H1 (cell line): Measurements from ENCODE around the gene TDRD9. TPM values are rescaled to one million over a fixed set of nuclear protein-coding genes. Genes with fewer than 3 reads are reported as not detected.

Experiments
- CTCF ChIA-PET: fragments of 300-600 bp; sonication (Branson Sonifier 250); formaldehyde crosslinking; loops from one replicate; lab custom pipeline; 2021; ENCODE audit not compliant: partially characterized antibody; lab: Charles Lee
- POLR2A ChIA-PET: fragments of 300-600 bp; sonication (Branson Sonifier 250); formaldehyde crosslinking; loops from one replicate; lab custom pipeline; 2021; ENCODE audit warnings: inconsistent platforms; ENCODE audit not compliant: partially characterized antibody; lab: Charles Lee
- DNase-seq, 2 experiments: peaks; one replicate each; pipeline versions ENCODE4 v3.0.0 to v3.0.0-alpha.2; 2010 to 2022; ENCODE audit warnings: low spot score in 2 of 2, low read depth in 1 of 2, mixed read lengths in 1 of 2
- FAIRE-seq: peaks from 2 replicates; lab custom pipeline; 2011; peaks lifted over from hg19 to GRCh38; lab: Jason Lieb, UNC
- H2AFZ ChIP-seq: 2 replicates; pipeline ENCODE4 v1.8.1; 2012; ENCODE audit warnings: low read length, inconsistent platforms
- H2AK5ac ChIP-seq: 2 replicates; pipeline ENCODE4 v1.6.1; 2013; ENCODE audit warnings: low read depth, low read length
- H2BK120ac ChIP-seq: replicated peaks from 2 replicates; pipeline ENCODE3; 2013; ENCODE audit warnings: low read depth, low read length, inconsistent platforms
- H2BK12ac ChIP-seq: 2 replicates; pipeline ENCODE4 v1.6.1; 2013; ENCODE audit warnings: low read depth, low read length
- H2BK15ac ChIP-seq: 2 replicates; pipeline ENCODE4 v1.6.1; 2013; ENCODE audit warnings: low read length
- H2BK20ac ChIP-seq: 2 replicates; pipeline ENCODE4 v1.6.1; 2013; ENCODE audit warnings: low read length
- H2BK5ac ChIP-seq: 2 replicates; pipeline ENCODE4 v1.6.1; 2013; ENCODE audit warnings: low read depth, low read length
- H3K14ac ChIP-seq: 2 replicates; pipeline ENCODE4 v1.6.1; 2013; ENCODE audit warnings: inconsistent platforms; ENCODE audit not compliant: insufficient read length
- H3K18ac ChIP-seq: 2 replicates; pipeline ENCODE4 v1.6.1; 2013; ENCODE audit warnings: low read length; ENCODE audit errors: extremely low read depth
- H3K23ac ChIP-seq: 2 replicates; pipeline ENCODE4 v1.6.1; 2013; ENCODE audit warnings: inconsistent platforms; ENCODE audit not compliant: insufficient read length
- H3K23me2 ChIP-seq: 2 replicates; pipeline ENCODE4 v1.6.1; 2013; ENCODE audit warnings: low read depth, low read length
- H3K27ac ChIP-seq: 2 replicates; pipeline ENCODE4 v1.6.1; 2011; ENCODE audit warnings: low read depth, low read length, inconsistent platforms
- H3K27me3 ChIP-seq, 4 experiments: replicated peaks in 1 of 4; 1 replicate in 1 of 4; 2 replicates in 3 of 4; pipeline versions ENCODE4 v1.6.1 to v1.8.1; 2011 to 2013; ENCODE audit warnings: low read length in 3 of 4, mild to moderate bottlenecking in 3 of 4, inconsistent platforms in 2 of 4, mixed read lengths in 2 of 4, moderate library complexity in 1 of 4; ENCODE audit not compliant: control insufficient read depth in 3 of 4, insufficient read depth in 3 of 4; ENCODE audit errors: extremely low read depth in 1 of 4
- H3K36me3 ChIP-seq, 4 experiments: 2 replicates each; pipeline versions ENCODE4 v1.6.1 to v1.8.1; 2011 to 2013; ENCODE audit warnings: mild to moderate bottlenecking in 4 of 4, low read length in 3 of 4, moderate library complexity in 2 of 4, control low read depth in 1 of 4, inconsistent platforms in 1 of 4; ENCODE audit not compliant: insufficient read depth in 4 of 4, control insufficient read depth in 2 of 4
- H3K4ac ChIP-seq: replicated peaks from 2 replicates; pipeline ENCODE3; 2013; ENCODE audit warnings: low read length, low read depth, mixed read lengths, inconsistent platforms; ENCODE audit not compliant: insufficient read length
- H3K4me1 ChIP-seq, 4 experiments: replicated peaks in 1 of 4; 1 replicate in 1 of 4; 2 replicates in 3 of 4; pipeline versions ENCODE4 v1.6.1 to v1.8.1; 2011 to 2013; ENCODE audit warnings: low read length in 3 of 4, inconsistent platforms in 2 of 4, mixed read lengths in 1 of 4; ENCODE audit not compliant: insufficient read depth in 4 of 4, control insufficient read depth in 3 of 4
- H3K4me2 ChIP-seq, 2 experiments: 2 replicates each; pipeline versions ENCODE4 v1.6.1 to v1.8.1; 2011 to 2013; ENCODE audit warnings: low read depth in 2 of 2, low read length in 2 of 2, control low read depth in 1 of 2, inconsistent platforms in 1 of 2, mild to moderate bottlenecking in 1 of 2; ENCODE audit not compliant: insufficient read depth in 1 of 2
- H3K4me3 ChIP-seq, 4 experiments: fragments of 200-600, 300-600 bp in 1 of 4; sonication (generic), shearing (Covaris generic), sonication (Bioruptor Twin) in 1 of 4; 2 replicates each; pipeline versions ENCODE4 v1.5.1 to v1.8.1; 2011 to 2016; ENCODE audit warnings: low read length in 4 of 4, low read depth in 3 of 4, control low read depth in 2 of 4, inconsistent platforms in 2 of 4, mild to moderate bottlenecking in 2 of 4, mixed read lengths in 1 of 4, moderate library complexity in 1 of 4; ENCODE audit not compliant: insufficient read depth in 2 of 4; ENCODE audit errors: extremely low read depth in 1 of 4
- H3K56ac ChIP-seq: replicated peaks from 2 replicates; pipeline ENCODE3; 2013; ENCODE audit warnings: low read depth, mild to moderate bottlenecking, mixed read lengths, low read length, inconsistent platforms; ENCODE audit not compliant: insufficient read length
- H3K79me1 ChIP-seq: 2 replicates; pipeline ENCODE4 v1.6.1; 2013; ENCODE audit warnings: low read depth, low read length, control low read depth
- H3K79me2 ChIP-seq, 2 experiments: 2 replicates each; pipeline versions ENCODE4 v1.6.1 to v1.8.1; 2012 to 2013; ENCODE audit warnings: low read length in 2 of 2, mild to moderate bottlenecking in 2 of 2, inconsistent platforms in 1 of 2; ENCODE audit not compliant: insufficient read depth in 2 of 2, control insufficient read depth in 1 of 2
- H3K9ac ChIP-seq, 4 experiments: replicated peaks in 1 of 4; 1 replicate in 1 of 4; 2 replicates in 3 of 4; pipeline versions ENCODE4 v1.6.1 to v1.8.1; 2011 to 2013; ENCODE audit warnings: low read depth in 3 of 4, low read length in 3 of 4, control low read depth in 2 of 4, mild to moderate bottlenecking in 2 of 4, moderate library complexity in 2 of 4, inconsistent platforms in 1 of 4; ENCODE audit errors: extremely low read depth in 1 of 4
- H3K9me3 ChIP-seq, 2 experiments: 2 replicates each; pipeline versions ENCODE4 v1.6.1 to v1.8.1; 2012 to 2013; ENCODE audit warnings: mild to moderate bottlenecking in 2 of 2, moderate library complexity in 2 of 2, control low read depth in 1 of 2, inconsistent platforms in 1 of 2, low read depth in 1 of 2, low read length in 1 of 2, mixed read lengths in 1 of 2; ENCODE audit not compliant: insufficient read depth in 2 of 2
- H4K20me1 ChIP-seq, 2 experiments: replicated peaks in 1 of 2; 2 replicates each; pipeline versions ENCODE3 to v1.8.1; 2011 to 2013; ENCODE audit warnings: inconsistent platforms in 2 of 2, low read length in 2 of 2, mild to moderate bottlenecking in 1 of 2; ENCODE audit not compliant: insufficient read depth in 2 of 2, control insufficient read depth in 1 of 2
- H4K5ac ChIP-seq: 2 replicates; pipeline ENCODE4 v1.6.1; 2013; ENCODE audit warnings: low read length, low read depth, mixed read lengths, inconsistent platforms; ENCODE audit not compliant: insufficient read length
- H4K8ac ChIP-seq: 2 replicates; pipeline ENCODE4 v1.8.0; 2013; ENCODE audit warnings: mild to moderate bottlenecking, moderate library complexity, low read length, inconsistent platforms; ENCODE audit not compliant: insufficient read depth; ENCODE audit errors: extremely low read depth
- H4K91ac ChIP-seq: replicated peaks from 2 replicates; pipeline ENCODE3; 2013; ENCODE audit warnings: low read length, mixed read lengths, inconsistent platforms; ENCODE audit not compliant: insufficient read length
- MAFK ChIP-seq: IDR thresholded peaks from 2 replicates; pipeline ENCODE4 v1.6.1; 2012; ENCODE audit warnings: low read depth, mild to moderate bottlenecking, improper control_type of control experiment, low read length
- SUZ12 ChIP-seq: fragments of 200-600 bp; sonication (generic); IDR thresholded peaks from 2 replicates; pipeline ENCODE4 v1.6.1; 2012; ENCODE audit warnings: mild to moderate bottlenecking, inconsistent platforms, low read length, moderate library complexity, mixed read lengths
- WGBS, 2 experiments: shearing (Covaris generic) in 1 of 2; methylation state at CpG; one replicate each; pipeline versions ENCODE4 v1.1.6 to v1.1.7; 2013 to 2015; ENCODE audit warnings: low lambda C conversion rate in 2 of 2, mixed read lengths in 2 of 2, inconsistent platforms in 1 of 2, low coverage in 1 of 2, missing lambda C conversion rate in 1 of 2; ENCODE audit not compliant: insufficient replicate concordance in 2 of 2, insufficient coverage in 1 of 2, insufficient read length in 1 of 2; ENCODE audit errors: extremely low coverage in 1 of 2, missing lambda C conversion rate in 1 of 2; 5-methylcytosine and 5-hydroxymethylcytosine counted together
- polyA plus RNA-seq, 7 experiments: library from polyadenylated mRNA; depleted of rRNA in 3 of 7; stranded (reverse) in 5 of 7; unstranded in 2 of 7; fragments of >200 nt in 5 of 7; fragments of 200-250 nt in 2 of 7; gene quantifications; 1 replicate in 5 of 7; 2 replicates in 1 of 7; 4 replicates in 1 of 7; pipeline versions ENCODE4 v1.2.1 to v1.2.3, GENCODE V29; 2011 to 2013; ENCODE audit warnings: missing spikeins in 2 of 7, mixed read lengths in 2 of 7
- total RNA-seq: library from RNA; stranded (reverse); fragmentation: NEBNext Ultra II Directional; extraction: Animal tissue kit (Norgen Biotek cat#: 25700); gene quantifications from 2 replicates; pipeline ENCODE4 v1.2.1, GENCODE V29; 2021

TDRD9 gene
- total and polyA plus RNA-seq, 2 of the 8 experiments (the other 6 are each of a cell fraction or from before 2014, with no cell fraction given): not detected

DNA sequence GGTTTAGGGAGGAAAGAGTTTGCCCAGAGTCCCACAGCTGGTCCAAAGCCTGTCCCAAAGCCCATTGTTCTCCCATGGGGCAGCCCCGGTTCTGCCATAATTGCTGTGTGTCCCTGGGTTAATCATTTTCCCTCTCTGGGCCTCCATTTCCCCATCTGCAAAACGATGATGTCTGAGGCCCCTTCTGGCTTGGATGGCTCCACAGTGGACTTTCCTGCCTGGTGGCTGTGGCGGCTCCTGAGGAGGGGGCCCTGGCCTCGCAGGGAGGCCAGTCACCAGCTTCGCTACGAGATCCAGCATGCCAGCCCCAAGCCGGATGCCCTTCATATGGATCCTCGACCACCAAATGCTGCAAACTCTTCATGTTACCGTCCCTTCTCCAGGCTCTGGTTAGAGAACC, 43.4 kb upstream of the TDRD9 start:
- H3K4me1 ChIP-seq: peaks cover 8 to 19% (median 14%) of the 10 kb centered on the region in 4 experiments; a peak in 6 of 7 replicates
- TF ChIP-seq SUZ12 (no peak), MAFK (no peak)
- TF ChIP-seq, all 59 proteins: peak for 0
- Histone ChIP-seq H2BK5ac (no peak overlapping the region), H3K36me3 (no peaks in the 10 kb centered on the region), H3K18ac (no peak overlapping the region), H2BK120ac (no peak overlapping the region), H2BK15ac (no peak overlapping the region), H4K91ac (no peak overlapping the region), H4K5ac (no peak overlapping the region), H2AK5ac (no peak overlapping the region), H3K14ac (no peak overlapping the region), H2BK20ac (no peak overlapping the region), H3K4me2 (no peak overlapping the region), H3K9ac (no peak overlapping the region; a peak in 1 of 7 replicates), H3K56ac (no peak overlapping the region), H3K23me2 (no peaks in the 10 kb centered on the region), H3K4me3 (no peak overlapping the region), H3K23ac (no peak overlapping the region), H2AFZ (no peak overlapping the region), H3K79me1 (no peaks in the 10 kb centered on the region), H4K8ac (no peak overlapping the region), H3K79me2 (no peaks in the 10 kb centered on the region), H3K4ac (no peak overlapping the region), H3K27ac (no peak overlapping the region), H2BK12ac (no peak overlapping the region), H3K27me3 (no peaks in the 10 kb centered on the region), H4K20me1 (peaks cover 0 to 1% of the 10 kb centered on the region in 2 experiments), H3K9me3 (no peaks in the 10 kb centered on the region)
- WGBS, 2 experiments: 88% methylated on average over 8 of the region's 9 CpGs; no CpG with 5 or more reads in 1 of the 2 experiments
- FAIRE-seq (no peak), DNase-seq (no peak)
- CTCF ChIA-PET: interaction anchor here (1.0 to 1.7 kb wide), 5 partner anchors 16 to 76 kb away, joined by 3 to 6 read pairs (median 3); no protein-coding TSS in a partner anchor
- POLR2A ChIA-PET: no interaction called here
